ENCODE measurements around the gene TGOLN2.
A peak's percentile ranks its signal among the peaks of the same experiment; 100 is the strongest.
"Not testable (repeated sequence)": the region's sequence is repeated elsewhere in the genome, so short reads cannot be mapped to it uniquely, and the experiment has no call there.

Gene TGOLN2

GRCh38 chr2:85341269-85342029, 13.7 kb upstream of the TGOLN2 start:
- H3K4me1 ChIP-seq (ENCODE audit: control insufficient read depth in 1 of 2, insufficient read depth in 2 of 2, low read length in 2 of 2), result peaks cover 0 to 19% of the 10 kb centered on the region in 2 donors
- no peaks in the 10 kb centered on the region for H3K27me3 ChIP-seq (ENCODE audit: control insufficient read depth in 1 of 2, insufficient read depth in 2 of 2, low read length in 2 of 2)
- H3K36me3 ChIP-seq (ENCODE audit: control insufficient read depth in 1 of 2, insufficient read depth in 2 of 2, low read length in 2 of 2), result peaks cover 22 to 43% of the 10 kb centered on the region in 2 donors
- no peak overlapping the region for H3K9ac ChIP-seq (ENCODE audit: low read depth in 1 of 2, low read length in 2 of 2)
- no peak overlapping the region for H3K27ac ChIP-seq (ENCODE audit: low read depth, low read length)
- no peak overlapping the region for H3K4me3 ChIP-seq (ENCODE audit: low read depth in 1 of 2, low read length in 2 of 2)
- H3K9me3 ChIP-seq (ENCODE audit: control insufficient read depth in 1 of 2, low read length in 2 of 2), result no peaks in the 10 kb centered on the region

DNA sequence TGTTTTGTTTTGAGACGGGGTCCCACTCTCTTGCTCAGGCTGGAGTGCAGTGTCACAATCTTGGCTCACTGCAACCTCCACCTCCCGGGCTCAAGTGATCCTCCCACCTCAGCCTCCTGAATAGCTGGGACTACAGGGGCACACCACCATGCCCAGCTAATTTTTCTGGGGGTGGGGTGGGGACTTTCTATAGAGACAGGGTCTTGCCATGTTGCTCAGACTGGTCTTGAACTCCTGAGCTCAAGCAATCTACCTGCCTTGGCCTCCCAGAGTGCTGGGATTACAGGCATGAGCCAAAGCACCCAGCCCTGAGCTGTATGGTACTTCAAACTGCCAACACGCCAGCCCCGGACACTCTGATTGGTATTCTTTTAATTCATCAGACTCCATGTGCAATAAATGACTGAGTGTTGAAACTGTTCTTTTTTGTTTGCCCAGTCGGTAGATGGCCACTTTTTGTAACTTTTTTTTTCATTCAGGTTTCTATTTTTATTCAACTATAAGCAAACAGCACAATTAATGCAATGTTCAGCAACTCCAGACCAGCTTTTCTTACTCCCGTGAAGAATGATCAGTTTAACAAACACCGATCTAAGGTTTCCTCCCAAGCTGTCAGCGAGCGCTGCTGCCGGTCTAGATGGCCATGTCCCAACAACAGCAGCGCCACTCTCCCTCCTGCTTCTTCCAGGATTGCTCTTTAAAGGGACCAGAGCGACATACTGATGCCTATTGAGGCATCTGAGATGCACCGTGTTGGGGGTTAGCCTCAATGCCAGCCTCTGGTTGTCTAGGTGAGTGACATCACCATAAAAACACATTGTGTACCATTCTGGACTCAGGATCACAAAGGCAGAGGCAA, 12.5 kb upstream of the TGOLN2 start:
- no peak overlapping the region for H3K9ac ChIP-seq (ENCODE audit: low read depth in 1 of 2, low read length in 2 of 2)
- no peaks in the 10 kb centered on the region for H3K27me3 ChIP-seq (ENCODE audit: control insufficient read depth in 1 of 2, insufficient read depth in 2 of 2, low read length in 2 of 2)
- no peaks in the 10 kb centered on the region for H3K9me3 ChIP-seq (ENCODE audit: control insufficient read depth in 1 of 2, low read length in 2 of 2)
- H3K27ac ChIP-seq (ENCODE audit: low read depth, low read length), result no peak overlapping the region
- peaks cover 10 to 31% of the 10 kb centered on the region in 2 donors for H3K36me3 ChIP-seq (ENCODE audit: control insufficient read depth in 1 of 2, insufficient read depth in 2 of 2, low read length in 2 of 2)
- peaks cover 7 to 9% of the 10 kb centered on the region in 2 donors for H3K4me1 ChIP-seq (ENCODE audit: control insufficient read depth in 1 of 2, insufficient read depth in 2 of 2, low read length in 2 of 2)
- no peak overlapping the region for H3K4me3 ChIP-seq (ENCODE audit: low read depth in 1 of 2, low read length in 2 of 2)

- Histone ChIP-seq H3K36me3 (ENCODE audit: control insufficient read depth in 1 of 2, insufficient read depth in 2 of 2, low read length in 2 of 2) (no peaks in the 10 kb centered on the region), H3K4me1 (ENCODE audit: control insufficient read depth in 1 of 2, insufficient read depth in 2 of 2, low read length in 2 of 2) (peaks cover 0 to 8% of the 10 kb centered on the region in 2 donors), H3K4me3 (ENCODE audit: low read depth in 1 of 2, low read length in 2 of 2) (no peak overlapping the region), H3K9ac (ENCODE audit: low read depth in 1 of 2, low read length in 2 of 2) (no peak overlapping the region), H3K9me3 (ENCODE audit: control insufficient read depth in 1 of 2, low read length in 2 of 2) (no peaks in the 10 kb centered on the region), H3K27ac (ENCODE audit: low read depth, low read length) (no peak overlapping the region), H3K27me3 (ENCODE audit: control insufficient read depth in 1 of 2, insufficient read depth in 2 of 2, low read length in 2 of 2) (no peaks in the 10 kb centered on the region)
These were observed 7.1 kb upstream of the TGOLN2 start for GRCh38 chr2:85334928-85335327.

- not testable (repeated sequence) for H3K4me1 ChIP-seq (ENCODE audit: control insufficient read depth in 1 of 2, insufficient read depth in 2 of 2, low read length in 2 of 2); H3K36me3 ChIP-seq (ENCODE audit: control insufficient read depth in 1 of 2, insufficient read depth in 2 of 2, low read length in 2 of 2); H3K9me3 ChIP-seq (ENCODE audit: control insufficient read depth in 1 of 2, low read length in 2 of 2); H3K9ac ChIP-seq (ENCODE audit: low read depth in 1 of 2, low read length in 2 of 2); H3K27me3 ChIP-seq (ENCODE audit: control insufficient read depth in 1 of 2, insufficient read depth in 2 of 2, low read length in 2 of 2); H3K27ac ChIP-seq (ENCODE audit: low read depth, low read length); H3K4me3 ChIP-seq (ENCODE audit: low read depth in 1 of 2, low read length in 2 of 2)
These were observed 6.1 kb upstream of the TGOLN2 start for GRCh38 chr2:85333877-85334276.

GRCh38 chr2:85330839-85331636, 3.2 kb upstream of the TGOLN2 start:
- H3K9ac ChIP-seq (ENCODE audit: low read depth in 1 of 2, low read length in 2 of 2), result no peak overlapping the region
- no peak overlapping the region for H3K27ac ChIP-seq (ENCODE audit: low read depth, low read length)
- H3K4me3 ChIP-seq (ENCODE audit: low read depth in 1 of 2, low read length in 2 of 2), result no peak overlapping the region
- H3K36me3 ChIP-seq (ENCODE audit: control insufficient read depth in 1 of 2, insufficient read depth in 2 of 2, low read length in 2 of 2), result no peaks in the 10 kb centered on the region
- peaks cover 8 to 12% of the 10 kb centered on the region in 2 donors for H3K4me1 ChIP-seq (ENCODE audit: control insufficient read depth in 1 of 2, insufficient read depth in 2 of 2, low read length in 2 of 2)
- no peaks in the 10 kb centered on the region for H3K27me3 ChIP-seq (ENCODE audit: control insufficient read depth in 1 of 2, insufficient read depth in 2 of 2, low read length in 2 of 2)
- no peaks in the 10 kb centered on the region for H3K9me3 ChIP-seq (ENCODE audit: control insufficient read depth in 1 of 2, low read length in 2 of 2)

DNA sequence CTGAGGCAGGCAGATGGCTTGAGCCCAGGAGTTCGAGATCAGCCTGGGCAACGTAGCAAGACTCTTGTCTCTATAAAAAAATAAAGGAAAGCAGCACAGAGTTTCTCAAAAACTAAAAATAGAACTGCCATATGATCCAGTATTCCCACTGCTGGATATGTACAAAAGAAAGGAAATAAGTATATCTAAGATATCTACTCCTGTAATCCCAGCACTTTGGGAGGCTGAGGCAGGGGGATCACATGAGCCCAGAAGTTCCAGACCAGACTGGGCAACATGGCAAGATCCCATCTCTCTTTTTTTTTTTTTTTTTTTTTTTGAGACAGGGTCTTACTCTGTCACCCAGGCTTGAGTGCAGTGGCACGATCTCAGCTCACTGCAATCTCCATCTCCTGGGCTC, 1.9 kb upstream of the TGOLN2 start:
- H3K27me3 ChIP-seq (ENCODE audit: control insufficient read depth in 1 of 2, insufficient read depth in 2 of 2, low read length in 2 of 2); H3K36me3 ChIP-seq (ENCODE audit: control insufficient read depth in 1 of 2, insufficient read depth in 2 of 2, low read length in 2 of 2); H3K4me3 ChIP-seq (ENCODE audit: low read depth in 1 of 2, low read length in 2 of 2); H3K9ac ChIP-seq (ENCODE audit: low read depth in 1 of 2, low read length in 2 of 2); H3K27ac ChIP-seq (ENCODE audit: low read depth, low read length); H3K9me3 ChIP-seq (ENCODE audit: control insufficient read depth in 1 of 2, low read length in 2 of 2): not testable (repeated sequence)
- H3K4me1 ChIP-seq (ENCODE audit: control insufficient read depth in 1 of 2, insufficient read depth in 2 of 2, low read length in 2 of 2), result peaks cover 13 to 26% of the 10 kb centered on the region in 2 donors

DNA sequence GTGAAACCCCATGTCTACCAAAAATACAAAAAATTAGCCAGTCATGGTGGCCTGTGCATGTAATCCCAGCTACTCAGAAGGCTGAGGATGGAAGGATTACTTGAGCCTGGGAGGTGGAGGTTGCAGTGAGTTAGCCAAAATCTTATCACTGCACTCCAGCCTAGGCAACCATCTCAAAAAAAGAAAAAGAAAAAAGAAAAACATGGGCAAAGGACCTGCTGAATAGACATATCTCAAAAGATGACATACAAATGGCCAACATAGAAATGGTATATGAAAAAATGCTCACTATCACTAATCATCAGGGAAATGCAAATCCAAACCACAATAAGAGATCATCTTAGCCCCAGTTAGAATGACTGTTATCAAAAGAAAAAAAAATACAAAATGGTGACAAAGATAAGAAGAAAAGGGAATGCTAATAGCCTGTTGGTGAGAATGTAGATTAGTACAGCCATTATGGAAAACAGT, 1.4 kb upstream of the TGOLN2 start:
- H3K27me3 ChIP-seq (ENCODE audit: control insufficient read depth in 1 of 2, insufficient read depth in 2 of 2, low read length in 2 of 2), result no peaks in the 10 kb centered on the region
- no peak overlapping the region for H3K9ac ChIP-seq (ENCODE audit: low read depth in 1 of 2, low read length in 2 of 2)
- no peaks in the 10 kb centered on the region for H3K9me3 ChIP-seq (ENCODE audit: control insufficient read depth in 1 of 2, low read length in 2 of 2)
- peaks cover 0 to 6% of the 10 kb centered on the region in 2 donors for H3K36me3 ChIP-seq (ENCODE audit: control insufficient read depth in 1 of 2, insufficient read depth in 2 of 2, low read length in 2 of 2)
- H3K4me1 ChIP-seq (ENCODE audit: control insufficient read depth in 1 of 2, insufficient read depth in 2 of 2, low read length in 2 of 2), result peaks cover 16 to 31% of the 10 kb centered on the region in 2 donors
- H3K4me3 ChIP-seq (ENCODE audit: low read depth in 1 of 2, low read length in 2 of 2), result no peak overlapping the region
- no peak overlapping the region for H3K27ac ChIP-seq (ENCODE audit: low read depth, low read length)

GRCh38 chr2:85327160-85327821, 498 bp downstream of the TGOLN2 start:
- Histone ChIP-seq H3K4me1 (ENCODE audit: control insufficient read depth in 1 of 2, insufficient read depth in 2 of 2, low read length in 2 of 2) (peaks cover 27 to 41% of the 10 kb centered on the region in 2 donors), H3K27me3 (ENCODE audit: control insufficient read depth in 1 of 2, insufficient read depth in 2 of 2, low read length in 2 of 2) (no peaks in the 10 kb centered on the region), H3K9ac (ENCODE audit: low read depth in 1 of 2, low read length in 2 of 2) (peak overlapping the region; percentile 79 to 80), H3K36me3 (ENCODE audit: control insufficient read depth in 1 of 2, insufficient read depth in 2 of 2, low read length in 2 of 2) (peaks cover 10 to 24% of the 10 kb centered on the region in 2 donors), H3K9me3 (ENCODE audit: control insufficient read depth in 1 of 2, low read length in 2 of 2) (no peaks in the 10 kb centered on the region), H3K27ac (ENCODE audit: low read depth, low read length) (peak overlapping the region; percentile 98), H3K4me3 (ENCODE audit: low read depth in 1 of 2, low read length in 2 of 2) (peak overlapping the region; percentile 86)

- Histone ChIP-seq H3K27me3 (ENCODE audit: control insufficient read depth in 1 of 2, insufficient read depth in 2 of 2, low read length in 2 of 2) (no peaks in the 10 kb centered on the region), H3K36me3 (ENCODE audit: control insufficient read depth in 1 of 2, insufficient read depth in 2 of 2, low read length in 2 of 2) (peaks cover 16 to 31% of the 10 kb centered on the region in 2 donors), H3K4me3 (ENCODE audit: low read depth in 1 of 2, low read length in 2 of 2) (peak overlapping the region; percentile 86), H3K9ac (ENCODE audit: low read depth in 1 of 2, low read length in 2 of 2) (peak overlapping the region; percentile 79 to 80), H3K4me1 (ENCODE audit: control insufficient read depth in 1 of 2, insufficient read depth in 2 of 2, low read length in 2 of 2) (peaks cover 31 to 41% of the 10 kb centered on the region in 2 donors), H3K9me3 (ENCODE audit: control insufficient read depth in 1 of 2, low read length in 2 of 2) (no peaks in the 10 kb centered on the region), H3K27ac (ENCODE audit: low read depth, low read length) (peak overlapping the region; percentile 98)
These were observed 1.2 kb downstream of the TGOLN2 start for GRCh38 chr2:85326406-85327159.
